ENCODE measurements around the gene COL16A1. TPM values are rescaled to one million over a fixed set of nuclear protein-coding genes. Genes with fewer than 3 reads are reported as not detected.

Gene COL16A1
- total and polyA plus RNA-seq, 2 of the 13 experiments (the other 11 are each of a cell fraction or from before 2014, with no cell fraction given) = 4.3 to 12.2 TPM

DNA sequence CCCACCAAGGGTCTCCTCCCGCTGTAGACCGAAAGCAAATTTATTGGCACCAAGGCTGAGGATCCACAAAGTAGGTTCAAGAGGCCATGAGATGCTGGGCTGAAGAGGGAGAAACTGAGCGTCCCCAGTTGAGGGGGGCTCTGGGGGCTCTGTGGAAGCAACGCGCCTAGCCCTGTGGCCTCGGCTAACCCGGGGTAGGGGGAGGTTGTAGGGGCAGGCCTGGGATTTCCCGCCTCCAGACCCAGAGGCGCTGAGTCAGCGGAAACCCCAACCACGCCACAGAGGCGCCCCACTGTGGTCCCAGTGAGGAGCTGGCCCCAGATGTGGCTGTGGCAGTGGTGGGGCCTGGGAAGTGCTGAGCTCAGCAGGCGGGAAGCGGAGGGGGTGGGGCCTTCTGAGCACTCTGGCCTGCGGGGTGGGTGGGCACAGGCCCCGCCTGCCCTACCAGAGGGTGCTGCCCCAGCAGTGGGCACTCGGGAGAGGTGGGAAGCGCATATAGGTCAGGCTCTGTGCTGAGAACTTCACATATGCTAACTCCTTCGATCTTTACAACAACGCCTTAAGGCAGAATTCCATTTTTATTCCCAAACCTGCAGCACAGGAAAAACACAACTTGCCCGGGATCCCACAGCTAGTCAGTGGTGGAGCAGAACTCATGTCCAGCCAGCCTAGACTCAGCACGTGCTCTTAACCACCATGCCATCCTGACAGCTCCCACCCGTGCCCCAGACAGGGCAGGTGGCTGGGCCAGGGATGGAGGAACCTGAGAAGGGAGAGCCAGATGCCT, 1.5 kb upstream of the COL16A1 start (continued):
- TF ChIP-seq, protein P1, sequence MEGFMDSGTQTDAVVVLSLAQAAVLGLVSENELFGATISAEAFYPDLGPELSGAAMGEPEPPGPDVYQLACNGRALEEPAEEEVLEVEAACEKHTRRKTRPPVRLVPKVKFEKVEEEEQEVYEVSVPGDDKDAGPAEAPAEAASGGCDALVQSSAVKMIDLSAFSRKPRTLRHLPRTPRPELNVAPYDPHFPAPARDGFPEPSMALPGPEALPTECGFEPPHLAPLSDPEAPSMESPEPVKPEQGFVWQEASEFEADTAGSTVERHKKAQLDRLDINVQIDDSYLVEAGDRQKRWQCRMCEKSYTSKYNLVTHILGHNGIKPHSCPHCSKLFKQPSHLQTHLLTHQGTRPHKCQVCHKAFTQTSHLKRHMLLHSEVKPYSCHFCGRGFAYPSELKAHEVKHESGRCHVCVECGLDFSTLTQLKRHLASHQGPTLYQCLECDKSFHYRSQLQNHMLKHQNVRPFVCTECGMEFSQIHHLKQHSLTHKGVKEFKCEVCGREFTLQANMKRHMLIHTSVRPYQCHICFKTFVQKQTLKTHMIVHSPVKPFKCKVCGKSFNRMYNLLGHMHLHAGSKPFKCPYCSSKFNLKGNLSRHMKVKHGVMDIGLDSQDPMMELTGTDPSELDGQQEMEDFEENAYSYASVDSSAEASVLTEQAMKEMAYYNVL (CRISPR knock-in tag; IDR thresholded peaks at IDR 0.05; ENCODE audit: borderline replicate concordance) = peak; percentile 84
- TF ChIP-seq GPN1 (CRISPR knock-in tag; IDR thresholded peaks at IDR 0.05; ENCODE audit: borderline replicate concordance) = no peak
- TF ChIP-seq RFXANK (CRISPR knock-in tag; IDR thresholded peaks at IDR 0.05) = no peak
- peak; percentile 62; the same call in 1 of the 2 replicates for TF ChIP-seq RFX5 (IDR thresholded peaks at IDR 0.05; ENCODE audit: low read depth, low read length)
- no peak for TF ChIP-seq ZKSCAN1 (IDR thresholded peaks at IDR 0.05; ENCODE audit: low read length)
- no peak for TF ChIP-seq ZNF746 (CRISPR knock-in tag; IDR thresholded peaks at IDR 0.05)
- no peak for TF ChIP-seq SP2 (CRISPR knock-in tag; IDR thresholded peaks at IDR 0.05)
- no peak for TF ChIP-seq ZNF446 (CRISPR knock-in tag; IDR thresholded peaks at IDR 0.05)
- TF ChIP-seq ZNF660 (CRISPR knock-in tag; IDR thresholded peaks at IDR 0.05; ENCODE audit: borderline replicate concordance, low read depth) = no peak
- TF ChIP-seq ZNF274 (CRISPR knock-in tag; IDR thresholded peaks at IDR 0.05) = no peak
- no peak for TF ChIP-seq HNRNPL (IDR thresholded peaks at IDR 0.05; ENCODE audit: low read depth, low read length)
- TF ChIP-seq, protein P2, sequence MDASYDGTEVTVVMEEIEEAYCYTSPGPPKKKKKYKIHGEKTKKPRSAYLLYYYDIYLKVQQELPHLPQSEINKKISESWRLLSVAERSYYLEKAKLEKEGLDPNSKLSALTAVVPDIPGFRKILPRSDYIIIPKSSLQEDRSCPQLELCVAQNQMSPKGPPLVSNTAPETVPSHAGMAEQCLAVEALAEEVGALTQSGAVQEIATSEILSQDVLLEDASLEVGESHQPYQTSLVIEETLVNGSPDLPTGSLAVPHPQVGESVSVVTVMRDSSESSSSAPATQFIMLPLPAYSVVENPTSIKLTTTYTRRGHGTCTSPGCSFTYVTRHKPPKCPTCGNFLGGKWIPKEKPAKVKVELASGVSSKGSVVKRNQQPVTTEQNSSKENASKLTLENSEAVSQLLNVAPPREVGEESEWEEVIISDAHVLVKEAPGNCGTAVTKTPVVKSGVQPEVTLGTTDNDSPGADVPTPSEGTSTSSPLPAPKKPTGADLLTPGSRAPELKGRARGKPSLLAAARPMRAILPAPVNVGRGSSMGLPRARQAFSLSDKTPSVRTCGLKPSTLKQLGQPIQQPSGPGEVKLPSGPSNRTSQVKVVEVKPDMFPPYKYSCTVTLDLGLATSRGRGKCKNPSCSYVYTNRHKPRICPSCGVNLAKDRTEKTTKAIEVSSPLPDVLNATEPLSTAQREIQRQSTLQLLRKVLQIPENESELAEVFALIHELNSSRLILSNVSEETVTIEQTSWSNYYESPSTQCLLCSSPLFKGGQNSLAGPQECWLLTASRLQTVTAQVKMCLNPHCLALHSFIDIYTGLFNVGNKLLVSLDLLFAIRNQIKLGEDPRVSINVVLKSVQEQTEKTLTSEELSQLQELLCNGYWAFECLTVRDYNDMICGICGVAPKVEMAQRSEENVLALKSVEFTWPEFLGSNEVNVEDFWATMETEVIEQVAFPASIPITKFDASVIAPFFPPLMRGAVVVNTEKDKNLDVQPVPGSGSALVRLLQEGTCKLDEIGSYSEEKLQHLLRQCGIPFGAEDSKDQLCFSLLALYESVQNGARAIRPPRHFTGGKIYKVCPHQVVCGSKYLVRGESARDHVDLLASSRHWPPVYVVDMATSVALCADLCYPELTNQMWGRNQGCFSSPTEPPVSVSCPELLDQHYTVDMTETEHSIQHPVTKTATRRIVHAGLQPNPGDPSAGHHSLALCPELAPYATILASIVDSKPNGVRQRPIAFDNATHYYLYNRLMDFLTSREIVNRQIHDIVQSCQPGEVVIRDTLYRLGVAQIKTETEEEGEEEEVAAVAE (CRISPR knock-in tag; IDR thresholded peaks at IDR 0.05; ENCODE audit: borderline replicate concordance) = no peak
- TF ChIP-seq MTA1 (CRISPR knock-in tag; IDR thresholded peaks at IDR 0.05; ENCODE audit: borderline replicate concordance) = peak; percentile 42; the same call in 1 of the 2 replicates
- no peak for TF ChIP-seq ZNF761 (CRISPR knock-in tag; conservative IDR thresholded peaks at IDR 0.05)
- TF ChIP-seq KDM6A (CRISPR knock-in tag; IDR thresholded peaks at IDR 0.05; ENCODE audit: low read depth) = no peak
- peak; percentile 62; the same call in 1 of the 2 replicates for TF ChIP-seq ZNF235 (CRISPR knock-in tag; IDR thresholded peaks at IDR 0.05; ENCODE audit: borderline replicate concordance)
- TF ChIP-seq ZSCAN25 (CRISPR knock-in tag; IDR thresholded peaks at IDR 0.05) = peak; percentile 95
- no peak for TF ChIP-seq ONECUT2 (CRISPR knock-in tag; IDR thresholded peaks at IDR 0.05)
- no peak for TF ChIP-seq HNRNPK (IDR thresholded peaks at IDR 0.05; ENCODE audit: low read depth, low read length, poor library complexity, severe bottlenecking)
- no peak for TF ChIP-seq PPARG (CRISPR knock-in tag; conservative IDR thresholded peaks at IDR 0.05)
- peak; percentile 100 for TF ChIP-seq MAFK (conservative IDR thresholded peaks at IDR 0.05 in 1 of 2, IDR thresholded peaks at IDR 0.05 in 1 of 2; ENCODE audit: low read length in 2 of 2)
- no peak for TF ChIP-seq ATM (IDR thresholded peaks at IDR 0.05; ENCODE audit: borderline replicate concordance)
- peak; percentile 14; the same call in 1 of the 2 replicates for TF ChIP-seq SALL1 (CRISPR knock-in tag; IDR thresholded peaks at IDR 0.05)
- TF ChIP-seq TOE1 (CRISPR knock-in tag; IDR thresholded peaks at IDR 0.05) = no peak
